Stimulated activated memory B cell treated with anti-CD40 and anti-IgM and Interleukin-4, amounts not matched to agents 10 μg/mL and 1 μg/mL and 100 μg/mL, for 72 hours (primary cell): ENCODE results near the gene PAFAH1B2.
A peak's percentile ranks its signal among the peaks of the same experiment; 100 is the strongest.

Experiments used
- ATAC-seq: fragments of 150-1000 bp; cut with Tn5 transposase; 2 replicates; pipeline ENCODE4 v1.10.0; 2021
- H3K27ac Mint-ChIP-seq: one replicate; pipeline ENCODE4 v1.8.0; 2022; ENCODE audit warnings: mild to moderate bottlenecking, mixed read lengths
- H3K27me3 Mint-ChIP-seq: one replicate; pipeline ENCODE4 v1.8.0; 2022; ENCODE audit warnings: mixed read lengths
- H3K36me3 Mint-ChIP-seq: one replicate; pipeline ENCODE4 v1.8.0; 2022; ENCODE audit warnings: mixed read lengths
- H3K4me1 Mint-ChIP-seq: one replicate; pipeline ENCODE4 v1.8.0; 2022; ENCODE audit warnings: mixed read lengths
- H3K4me3 Mint-ChIP-seq: one replicate; pipeline ENCODE4 v1.8.0; 2022; ENCODE audit warnings: mild to moderate bottlenecking, moderate library complexity, mixed read lengths
- H3K9me3 Mint-ChIP-seq: one replicate; pipeline ENCODE4 v1.8.0; 2022; ENCODE audit warnings: mixed read lengths

Gene PAFAH1B2

GRCh38 chr11:117187799-117188481, 43.9 kb downstream of the PAFAH1B2 start:
- H3K4me3 Mint-ChIP-seq = no peak overlapping the region
- H3K36me3 Mint-ChIP-seq = peaks cover 76% of the 10 kb centered on the region
- H3K27ac Mint-ChIP-seq = peak overlapping the region; percentile 87
- no peaks in the 10 kb centered on the region for H3K27me3 Mint-ChIP-seq
- ATAC-seq = no peak
- peaks cover 75% of the 10 kb centered on the region for H3K4me1 Mint-ChIP-seq
- no peaks in the 10 kb centered on the region for H3K9me3 Mint-ChIP-seq

GRCh38 chr11:117188620-117189081, 44.6 kb downstream of the PAFAH1B2 start:
- no peak for ATAC-seq
- H3K4me3 Mint-ChIP-seq = no peak overlapping the region
- H3K36me3 Mint-ChIP-seq = peaks cover 78% of the 10 kb centered on the region
- peaks cover 73% of the 10 kb centered on the region for H3K4me1 Mint-ChIP-seq
- H3K27ac Mint-ChIP-seq = peak overlapping the region; percentile 87
- no peaks in the 10 kb centered on the region for H3K9me3 Mint-ChIP-seq
- H3K27me3 Mint-ChIP-seq = no peaks in the 10 kb centered on the region

- H3K27ac Mint-ChIP-seq = peak overlapping the region; percentile 87
- peaks cover 66% of the 10 kb centered on the region for H3K4me1 Mint-ChIP-seq
- ATAC-seq = peak; percentile 95
- H3K27me3 Mint-ChIP-seq = no peaks in the 10 kb centered on the region
- peak overlapping the region; percentile 51 for H3K4me3 Mint-ChIP-seq
- no peaks in the 10 kb centered on the region for H3K9me3 Mint-ChIP-seq
- peaks cover 73% of the 10 kb centered on the region for H3K36me3 Mint-ChIP-seq
Observed at GRCh38 chr11:117189191-117189940, 45.3 kb downstream of the PAFAH1B2 start.

GRCh38 chr11:117189941-117190544, 46.0 kb downstream of the PAFAH1B2 start:
- Mint-ChIP-seq H3K4me1 (peaks cover 65% of the 10 kb centered on the region), H3K9me3 (no peaks in the 10 kb centered on the region), H3K4me3 (peak overlapping the region; percentile 51), H3K27me3 (no peaks in the 10 kb centered on the region), H3K36me3 (peaks cover 79% of the 10 kb centered on the region), H3K27ac (peak overlapping the region; percentile 87)
- peak; percentile 1 for ATAC-seq

GRCh38 chr11:117191680-117192400, 47.8 kb downstream of the PAFAH1B2 start:
- peaks cover 88% of the 10 kb centered on the region for H3K36me3 Mint-ChIP-seq
- no peaks in the 10 kb centered on the region for H3K27me3 Mint-ChIP-seq
- ATAC-seq = no peak
- H3K4me3 Mint-ChIP-seq = no peak overlapping the region
- no peaks in the 10 kb centered on the region for H3K9me3 Mint-ChIP-seq
- peak overlapping the region; percentile 87 for H3K27ac Mint-ChIP-seq
- peaks cover 52% of the 10 kb centered on the region for H3K4me1 Mint-ChIP-seq

GRCh38 chr11:117192401-117192875, 48.4 kb downstream of the PAFAH1B2 start:
- Mint-ChIP-seq H3K4me3 (no peak overlapping the region), H3K36me3 (peaks cover 85% of the 10 kb centered on the region), H3K4me1 (peaks cover 48% of the 10 kb centered on the region), H3K9me3 (no peaks in the 10 kb centered on the region), H3K27ac (peak overlapping the region; percentile 87), H3K27me3 (no peaks in the 10 kb centered on the region)
- no peak for ATAC-seq

- H3K27ac Mint-ChIP-seq = peak overlapping the region; percentile 87
- H3K4me1 Mint-ChIP-seq = peaks cover 47% of the 10 kb centered on the region
Observed at GRCh38 chr11:117193130-117194020, 49.3 kb downstream of the PAFAH1B2 start.

GRCh38 chr11:117194267-117194666, 50.2 kb downstream of the PAFAH1B2 start:
- H3K36me3 Mint-ChIP-seq = peaks cover 71% of the 10 kb centered on the region
- H3K27ac Mint-ChIP-seq = peak overlapping the region; percentile 16
- no peaks in the 10 kb centered on the region for H3K27me3 Mint-ChIP-seq
- H3K4me1 Mint-ChIP-seq = peaks cover 42% of the 10 kb centered on the region
- ATAC-seq = no peak
- H3K4me3 Mint-ChIP-seq = no peak overlapping the region
- no peaks in the 10 kb centered on the region for H3K9me3 Mint-ChIP-seq

More at GRCh38 chr11:117193130-117194020, 49.3 kb downstream of the PAFAH1B2 start:
- no peaks in the 10 kb centered on the region for H3K27me3 Mint-ChIP-seq
- H3K36me3 Mint-ChIP-seq = peaks cover 80% of the 10 kb centered on the region
- H3K4me3 Mint-ChIP-seq = no peak overlapping the region
- H3K9me3 Mint-ChIP-seq = no peaks in the 10 kb centered on the region
- no peak for ATAC-seq

- Mint-ChIP-seq H3K27ac (peak overlapping the region; percentile 16), H3K36me3 (peaks cover 62% of the 10 kb centered on the region)
- ATAC-seq = no peak
Observed at GRCh38 chr11:117195258-117195657, 51.2 kb downstream of the PAFAH1B2 start.

GRCh38 chr11:117195761-117196160, 51.7 kb downstream of the PAFAH1B2 start:
- peak overlapping the region; percentile 16 for H3K27ac Mint-ChIP-seq
- no peak overlapping the region for H3K4me3 Mint-ChIP-seq
- H3K4me1 Mint-ChIP-seq = peaks cover 32% of the 10 kb centered on the region
- no peak for ATAC-seq
- no peaks in the 10 kb centered on the region for H3K9me3 Mint-ChIP-seq
- no peaks in the 10 kb centered on the region for H3K27me3 Mint-ChIP-seq
- peaks cover 57% of the 10 kb centered on the region for H3K36me3 Mint-ChIP-seq

More at GRCh38 chr11:117195258-117195657, 51.2 kb downstream of the PAFAH1B2 start:
- Mint-ChIP-seq H3K4me1 (peaks cover 32% of the 10 kb centered on the region), H3K27me3 (no peaks in the 10 kb centered on the region), H3K4me3 (no peak overlapping the region), H3K9me3 (no peaks in the 10 kb centered on the region)

- no peak for ATAC-seq
- no peak overlapping the region for H3K4me3 Mint-ChIP-seq
- H3K27ac Mint-ChIP-seq = no peak overlapping the region
- H3K27me3 Mint-ChIP-seq = no peaks in the 10 kb centered on the region
- peaks cover 48% of the 10 kb centered on the region for H3K36me3 Mint-ChIP-seq
- peaks cover 34% of the 10 kb centered on the region for H3K4me1 Mint-ChIP-seq
- no peaks in the 10 kb centered on the region for H3K9me3 Mint-ChIP-seq
Observed at GRCh38 chr11:117197006-117197405, 52.9 kb downstream of the PAFAH1B2 start.

- Mint-ChIP-seq H3K36me3 (peaks cover 42% of the 10 kb centered on the region), H3K9me3 (no peaks in the 10 kb centered on the region), H3K27me3 (no peaks in the 10 kb centered on the region), H3K27ac (peak overlapping the region; percentile 4), H3K4me1 (peaks cover 31% of the 10 kb centered on the region), H3K4me3 (no peak overlapping the region)
- ATAC-seq = no peak
Observed at GRCh38 chr11:117197516-117198456, 53.7 kb downstream of the PAFAH1B2 start.

GRCh38 chr11:117198613-117199012, 54.5 kb downstream of the PAFAH1B2 start:
- H3K27me3 Mint-ChIP-seq = no peaks in the 10 kb centered on the region
- peaks cover 37% of the 10 kb centered on the region for H3K4me1 Mint-ChIP-seq
- H3K9me3 Mint-ChIP-seq = no peaks in the 10 kb centered on the region
- ATAC-seq = no peak
- no peak overlapping the region for H3K4me3 Mint-ChIP-seq
- peaks cover 44% of the 10 kb centered on the region for H3K36me3 Mint-ChIP-seq
- H3K27ac Mint-ChIP-seq = no peak overlapping the region
